H1 (cell line): ENCODE results near the gene TSC2. TPM values are rescaled to one million over a fixed set of nuclear protein-coding genes. Genes with fewer than 3 reads are reported as not detected.
"Not testable (repeated sequence)": the region's sequence is repeated elsewhere in the genome, so short reads cannot be mapped to it uniquely, and the experiment has no call there.

ENCODE experiments used
- CTCF ChIA-PET: fragments of 300-600 bp; sonication (Branson Sonifier 250); formaldehyde crosslinking; loops from one replicate; lab custom pipeline; 2021; ENCODE audit not compliant: partially characterized antibody; lab: Charles Lee
- POLR2A ChIA-PET: fragments of 300-600 bp; sonication (Branson Sonifier 250); formaldehyde crosslinking; loops from one replicate; lab custom pipeline; 2021; ENCODE audit warnings: inconsistent platforms; ENCODE audit not compliant: partially characterized antibody; lab: Charles Lee
- DNase-seq, 2 experiments: peaks; one replicate each; pipeline versions ENCODE4 v3.0.0 to v3.0.0-alpha.2; 2010 to 2022; ENCODE audit warnings: low spot score in 2 of 2, low read depth in 1 of 2, mixed read lengths in 1 of 2
- FAIRE-seq: peaks from 2 replicates; lab custom pipeline; 2011; peaks lifted over from hg19 to GRCh38; lab: Jason Lieb, UNC
- H2AFZ ChIP-seq: 2 replicates; pipeline ENCODE4 v1.8.1; 2012; ENCODE audit warnings: low read length, inconsistent platforms
- H2AK5ac ChIP-seq: 2 replicates; pipeline ENCODE4 v1.6.1; 2013; ENCODE audit warnings: low read depth, low read length
- H2BK120ac ChIP-seq: replicated peaks from 2 replicates; pipeline ENCODE3; 2013; ENCODE audit warnings: low read depth, low read length, inconsistent platforms
- H2BK12ac ChIP-seq: 2 replicates; pipeline ENCODE4 v1.6.1; 2013; ENCODE audit warnings: low read depth, low read length
- H2BK15ac ChIP-seq: 2 replicates; pipeline ENCODE4 v1.6.1; 2013; ENCODE audit warnings: low read length
- H2BK20ac ChIP-seq: 2 replicates; pipeline ENCODE4 v1.6.1; 2013; ENCODE audit warnings: low read length
- H2BK5ac ChIP-seq: 2 replicates; pipeline ENCODE4 v1.6.1; 2013; ENCODE audit warnings: low read depth, low read length
- H3K14ac ChIP-seq: 2 replicates; pipeline ENCODE4 v1.6.1; 2013; ENCODE audit warnings: inconsistent platforms; ENCODE audit not compliant: insufficient read length
- H3K18ac ChIP-seq: 2 replicates; pipeline ENCODE4 v1.6.1; 2013; ENCODE audit warnings: low read length; ENCODE audit errors: extremely low read depth
- H3K23ac ChIP-seq: 2 replicates; pipeline ENCODE4 v1.6.1; 2013; ENCODE audit warnings: inconsistent platforms; ENCODE audit not compliant: insufficient read length
- H3K23me2 ChIP-seq: 2 replicates; pipeline ENCODE4 v1.6.1; 2013; ENCODE audit warnings: low read depth, low read length
- H3K27ac ChIP-seq: 2 replicates; pipeline ENCODE4 v1.6.1; 2011; ENCODE audit warnings: low read depth, low read length, inconsistent platforms
- H3K27me3 ChIP-seq, 4 experiments: replicated peaks in 1 of 4; 1 replicate in 1 of 4; 2 replicates in 3 of 4; pipeline versions ENCODE4 v1.6.1 to v1.8.1; 2011 to 2013; ENCODE audit warnings: low read length in 3 of 4, mild to moderate bottlenecking in 3 of 4, inconsistent platforms in 2 of 4, mixed read lengths in 2 of 4, moderate library complexity in 1 of 4; ENCODE audit not compliant: control insufficient read depth in 3 of 4, insufficient read depth in 3 of 4; ENCODE audit errors: extremely low read depth in 1 of 4
- H3K36me3 ChIP-seq, 4 experiments: 2 replicates each; pipeline versions ENCODE4 v1.6.1 to v1.8.1; 2011 to 2013; ENCODE audit warnings: mild to moderate bottlenecking in 4 of 4, low read length in 3 of 4, moderate library complexity in 2 of 4, control low read depth in 1 of 4, inconsistent platforms in 1 of 4; ENCODE audit not compliant: insufficient read depth in 4 of 4, control insufficient read depth in 2 of 4
- H3K4ac ChIP-seq: replicated peaks from 2 replicates; pipeline ENCODE3; 2013; ENCODE audit warnings: low read length, low read depth, mixed read lengths, inconsistent platforms; ENCODE audit not compliant: insufficient read length
- H3K4me1 ChIP-seq, 4 experiments: replicated peaks in 1 of 4; 1 replicate in 1 of 4; 2 replicates in 3 of 4; pipeline versions ENCODE4 v1.6.1 to v1.8.1; 2011 to 2013; ENCODE audit warnings: low read length in 3 of 4, inconsistent platforms in 2 of 4, mixed read lengths in 1 of 4; ENCODE audit not compliant: insufficient read depth in 4 of 4, control insufficient read depth in 3 of 4
- H3K4me2 ChIP-seq, 2 experiments: 2 replicates each; pipeline versions ENCODE4 v1.6.1 to v1.8.1; 2011 to 2013; ENCODE audit warnings: low read depth in 2 of 2, low read length in 2 of 2, control low read depth in 1 of 2, inconsistent platforms in 1 of 2, mild to moderate bottlenecking in 1 of 2; ENCODE audit not compliant: insufficient read depth in 1 of 2
- H3K4me3 ChIP-seq, 4 experiments: fragments of 200-600, 300-600 bp in 1 of 4; sonication (generic), shearing (Covaris generic), sonication (Bioruptor Twin) in 1 of 4; 2 replicates each; pipeline versions ENCODE4 v1.5.1 to v1.8.1; 2011 to 2016; ENCODE audit warnings: low read length in 4 of 4, low read depth in 3 of 4, control low read depth in 2 of 4, inconsistent platforms in 2 of 4, mild to moderate bottlenecking in 2 of 4, mixed read lengths in 1 of 4, moderate library complexity in 1 of 4; ENCODE audit not compliant: insufficient read depth in 2 of 4; ENCODE audit errors: extremely low read depth in 1 of 4
- H3K56ac ChIP-seq: replicated peaks from 2 replicates; pipeline ENCODE3; 2013; ENCODE audit warnings: low read depth, mild to moderate bottlenecking, mixed read lengths, low read length, inconsistent platforms; ENCODE audit not compliant: insufficient read length
- H3K79me1 ChIP-seq: 2 replicates; pipeline ENCODE4 v1.6.1; 2013; ENCODE audit warnings: low read depth, low read length, control low read depth
- H3K79me2 ChIP-seq, 2 experiments: 2 replicates each; pipeline versions ENCODE4 v1.6.1 to v1.8.1; 2012 to 2013; ENCODE audit warnings: low read length in 2 of 2, mild to moderate bottlenecking in 2 of 2, inconsistent platforms in 1 of 2; ENCODE audit not compliant: insufficient read depth in 2 of 2, control insufficient read depth in 1 of 2
- H3K9ac ChIP-seq, 4 experiments: replicated peaks in 1 of 4; 1 replicate in 1 of 4; 2 replicates in 3 of 4; pipeline versions ENCODE4 v1.6.1 to v1.8.1; 2011 to 2013; ENCODE audit warnings: low read depth in 3 of 4, low read length in 3 of 4, control low read depth in 2 of 4, mild to moderate bottlenecking in 2 of 4, moderate library complexity in 2 of 4, inconsistent platforms in 1 of 4; ENCODE audit errors: extremely low read depth in 1 of 4
- H3K9me3 ChIP-seq, 2 experiments: 2 replicates each; pipeline versions ENCODE4 v1.6.1 to v1.8.1; 2012 to 2013; ENCODE audit warnings: mild to moderate bottlenecking in 2 of 2, moderate library complexity in 2 of 2, control low read depth in 1 of 2, inconsistent platforms in 1 of 2, low read depth in 1 of 2, low read length in 1 of 2, mixed read lengths in 1 of 2; ENCODE audit not compliant: insufficient read depth in 2 of 2
- H4K20me1 ChIP-seq, 2 experiments: replicated peaks in 1 of 2; 2 replicates each; pipeline versions ENCODE3 to v1.8.1; 2011 to 2013; ENCODE audit warnings: inconsistent platforms in 2 of 2, low read length in 2 of 2, mild to moderate bottlenecking in 1 of 2; ENCODE audit not compliant: insufficient read depth in 2 of 2, control insufficient read depth in 1 of 2
- H4K5ac ChIP-seq: 2 replicates; pipeline ENCODE4 v1.6.1; 2013; ENCODE audit warnings: low read length, low read depth, mixed read lengths, inconsistent platforms; ENCODE audit not compliant: insufficient read length
- H4K8ac ChIP-seq: 2 replicates; pipeline ENCODE4 v1.8.0; 2013; ENCODE audit warnings: mild to moderate bottlenecking, moderate library complexity, low read length, inconsistent platforms; ENCODE audit not compliant: insufficient read depth; ENCODE audit errors: extremely low read depth
- H4K91ac ChIP-seq: replicated peaks from 2 replicates; pipeline ENCODE3; 2013; ENCODE audit warnings: low read length, mixed read lengths, inconsistent platforms; ENCODE audit not compliant: insufficient read length
- WGBS, 2 experiments: shearing (Covaris generic) in 1 of 2; methylation state at CpG; one replicate each; pipeline versions ENCODE4 v1.1.6 to v1.1.7; 2013 to 2015; ENCODE audit warnings: low lambda C conversion rate in 2 of 2, mixed read lengths in 2 of 2, inconsistent platforms in 1 of 2, low coverage in 1 of 2, missing lambda C conversion rate in 1 of 2; ENCODE audit not compliant: insufficient replicate concordance in 2 of 2, insufficient coverage in 1 of 2, insufficient read length in 1 of 2; ENCODE audit errors: extremely low coverage in 1 of 2, missing lambda C conversion rate in 1 of 2; 5-methylcytosine and 5-hydroxymethylcytosine counted together
- polyA plus RNA-seq, 7 experiments: library from polyadenylated mRNA; depleted of rRNA in 3 of 7; stranded (reverse) in 5 of 7; unstranded in 2 of 7; fragments of >200 nt in 5 of 7; fragments of 200-250 nt in 2 of 7; gene quantifications; 1 replicate in 5 of 7; 2 replicates in 1 of 7; 4 replicates in 1 of 7; pipeline versions ENCODE4 v1.2.1 to v1.2.3, GENCODE V29; 2011 to 2013; ENCODE audit warnings: missing spikeins in 2 of 7, mixed read lengths in 2 of 7
- total RNA-seq: library from RNA; stranded (reverse); fragmentation: NEBNext Ultra II Directional; extraction: Animal tissue kit (Norgen Biotek cat#: 25700); gene quantifications from 2 replicates; pipeline ENCODE4 v1.2.1, GENCODE V29; 2021

Gene TSC2
- total and polyA plus RNA-seq, 2 of the 8 experiments (the other 6 are each of a cell fraction or from before 2014, with no cell fraction given): 65.9 to 96.6 TPM

GRCh38 chr16:2104464-2104863, 56.7 kb downstream of the TSC2 start:
- H3K23me2 ChIP-seq, DNase-seq, H2BK120ac ChIP-seq, H3K79me2 ChIP-seq, H3K79me1 ChIP-seq, H3K9ac ChIP-seq, H3K27me3 ChIP-seq, H4K91ac ChIP-seq, H4K20me1 ChIP-seq, H3K4me2 ChIP-seq, H3K14ac ChIP-seq, H2AK5ac ChIP-seq, FAIRE-seq, H4K5ac ChIP-seq, H3K4ac ChIP-seq, H3K18ac ChIP-seq, H2BK15ac ChIP-seq, H4K8ac ChIP-seq, H3K4me3 ChIP-seq, H3K23ac ChIP-seq, H3K9me3 ChIP-seq, H2BK5ac ChIP-seq, H3K56ac ChIP-seq, H2BK12ac ChIP-seq, CTCF ChIA-PET, H3K27ac ChIP-seq, H2AFZ ChIP-seq, H3K4me1 ChIP-seq, H2BK20ac ChIP-seq: not testable (repeated sequence)
- WGBS, 2 experiments: 95% methylated on average over 9 of the region's 20 CpGs; no CpG with 5 or more reads in 1 of the 2 experiments
- peaks cover 0 to 37% (median 0%) of the 10 kb centered on the region in 4 experiments; a peak in 2 of 8 replicates for H3K36me3 ChIP-seq
- POLR2A ChIA-PET: interaction anchor here (1.7 kb wide), 1 partner anchor 13 kb away, joined by 4 read pairs; no protein-coding TSS in a partner anchor

- H3K14ac ChIP-seq, H3K27ac ChIP-seq, H3K9ac ChIP-seq, H4K8ac ChIP-seq, H2AK5ac ChIP-seq, H4K20me1 ChIP-seq, FAIRE-seq, H2BK20ac ChIP-seq, H3K4me1 ChIP-seq, H4K91ac ChIP-seq, H3K23me2 ChIP-seq, H3K79me2 ChIP-seq, H3K18ac ChIP-seq, H4K5ac ChIP-seq, H2BK12ac ChIP-seq, H2BK5ac ChIP-seq, H3K56ac ChIP-seq, H3K79me1 ChIP-seq, H2AFZ ChIP-seq, H3K23ac ChIP-seq, H2BK120ac ChIP-seq, H3K4ac ChIP-seq, H2BK15ac ChIP-seq, H3K27me3 ChIP-seq, H3K4me2 ChIP-seq, POLR2A ChIA-PET, DNase-seq, H3K9me3 ChIP-seq, H3K4me3 ChIP-seq: not testable (repeated sequence)
- WGBS, 2 experiments: 95% methylated on average over 11 of the region's 21 CpGs; no CpG with 5 or more reads in 1 of the 2 experiments
- H3K36me3 ChIP-seq: peaks cover 0 to 36% (median 0%) of the 10 kb centered on the region in 4 experiments; a peak in 2 of 8 replicates
- CTCF ChIA-PET: interaction anchor here (0.7 kb wide), 1 partner anchor 12 kb away, joined by 3 read pairs; no protein-coding TSS in a partner anchor
These were observed 57.5 kb downstream of the TSC2 start for GRCh38 chr16:2105291-2105690.
